ENCODE data around the gene EIF3C.
"Not testable (repeated sequence)": the region's sequence is repeated elsewhere in the genome, so short reads cannot be mapped to it uniquely, and the experiment has no call there.

The EIF3C gene, protein sequence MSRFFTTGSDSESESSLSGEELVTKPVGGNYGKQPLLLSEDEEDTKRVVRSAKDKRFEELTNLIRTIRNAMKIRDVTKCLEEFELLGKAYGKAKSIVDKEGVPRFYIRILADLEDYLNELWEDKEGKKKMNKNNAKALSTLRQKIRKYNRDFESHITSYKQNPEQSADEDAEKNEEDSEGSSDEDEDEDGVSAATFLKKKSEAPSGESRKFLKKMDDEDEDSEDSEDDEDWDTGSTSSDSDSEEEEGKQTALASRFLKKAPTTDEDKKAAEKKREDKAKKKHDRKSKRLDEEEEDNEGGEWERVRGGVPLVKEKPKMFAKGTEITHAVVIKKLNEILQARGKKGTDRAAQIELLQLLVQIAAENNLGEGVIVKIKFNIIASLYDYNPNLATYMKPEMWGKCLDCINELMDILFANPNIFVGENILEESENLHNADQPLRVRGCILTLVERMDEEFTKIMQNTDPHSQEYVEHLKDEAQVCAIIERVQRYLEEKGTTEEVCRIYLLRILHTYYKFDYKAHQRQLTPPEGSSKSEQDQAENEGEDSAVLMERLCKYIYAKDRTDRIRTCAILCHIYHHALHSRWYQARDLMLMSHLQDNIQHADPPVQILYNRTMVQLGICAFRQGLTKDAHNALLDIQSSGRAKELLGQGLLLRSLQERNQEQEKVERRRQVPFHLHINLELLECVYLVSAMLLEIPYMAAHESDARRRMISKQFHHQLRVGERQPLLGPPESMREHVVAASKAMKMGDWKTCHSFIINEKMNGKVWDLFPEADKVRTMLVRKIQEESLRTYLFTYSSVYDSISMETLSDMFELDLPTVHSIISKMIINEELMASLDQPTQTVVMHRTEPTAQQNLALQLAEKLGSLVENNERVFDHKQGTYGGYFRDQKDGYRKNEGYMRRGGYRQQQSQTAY

GRCh38 chr16:28711220-28712083 is at the start of gene EIF3C:
EIF3C (plus strand) TSS chr16:28711464; CDS start chr16:28711687, 223 bp downstream.
- not testable (repeated sequence) for DNase-seq (ENCODE audit: low read depth in 2 of 2)

DNA sequence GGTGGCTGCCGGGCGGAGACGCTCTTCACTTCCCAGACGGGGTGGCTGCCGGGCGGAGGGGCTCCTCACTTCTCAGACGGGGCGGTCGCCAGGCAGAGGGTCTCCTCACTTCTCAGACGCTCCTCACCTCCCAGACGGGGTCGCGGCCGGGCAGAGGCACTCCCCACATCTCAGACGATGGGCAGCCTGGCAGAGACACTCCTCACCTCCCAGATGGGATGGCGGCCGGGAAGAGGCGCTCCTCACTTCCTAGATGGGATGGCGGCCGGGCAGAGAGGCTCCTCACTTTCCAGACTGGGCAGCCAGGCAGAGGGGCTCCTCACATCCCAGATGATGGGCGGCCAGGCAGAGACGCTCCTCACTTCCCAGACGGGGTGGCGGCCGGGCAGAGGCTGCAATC is 45.0 kb upstream of the EIF3C start:
- DNase-seq (ENCODE audit: low read depth in 2 of 2) = not testable (repeated sequence)

GRCh38 chr16:28667480-28667879 is 43.8 kb upstream of the EIF3C start:
- DNase-seq (ENCODE audit: low read depth in 2 of 2) = not testable (repeated sequence)

DNA sequence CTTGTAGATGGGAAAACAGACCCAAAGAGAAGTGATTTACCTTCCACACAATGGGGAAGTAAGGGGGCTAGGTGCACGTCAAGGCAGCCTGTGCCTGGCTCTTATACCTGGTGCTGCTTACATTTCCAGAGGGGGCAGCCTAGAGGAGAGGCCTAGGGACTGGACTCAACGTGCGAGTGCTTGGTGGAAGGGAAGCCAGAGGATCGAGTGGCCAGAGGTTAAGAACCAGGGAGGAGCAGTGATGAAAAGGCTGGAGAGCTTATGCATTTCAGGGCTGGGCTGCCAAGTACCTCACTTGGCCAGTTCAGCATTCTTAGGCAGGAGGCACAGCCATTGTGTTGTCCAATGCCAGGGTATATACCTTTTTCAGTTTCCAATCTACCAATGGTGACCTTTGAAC is 43.1 kb upstream of the EIF3C start:
- DNase-seq (ENCODE audit: low read depth in 2 of 2) = not testable (repeated sequence)

GRCh38 chr16:28688327-28688952 is 22.8 kb upstream of the EIF3C start:
- DNase-seq (ENCODE audit: low read depth in 2 of 2) = not testable (repeated sequence)

- not testable (repeated sequence) for DNase-seq (ENCODE audit: low read depth in 2 of 2)
Observed at GRCh38 chr16:28689425-28689824, 21.8 kb upstream of the EIF3C start.

GRCh38 chr16:28691722-28692121 is 19.5 kb upstream of the EIF3C start:
- not testable (repeated sequence) for DNase-seq (ENCODE audit: low read depth in 2 of 2)

DNA sequence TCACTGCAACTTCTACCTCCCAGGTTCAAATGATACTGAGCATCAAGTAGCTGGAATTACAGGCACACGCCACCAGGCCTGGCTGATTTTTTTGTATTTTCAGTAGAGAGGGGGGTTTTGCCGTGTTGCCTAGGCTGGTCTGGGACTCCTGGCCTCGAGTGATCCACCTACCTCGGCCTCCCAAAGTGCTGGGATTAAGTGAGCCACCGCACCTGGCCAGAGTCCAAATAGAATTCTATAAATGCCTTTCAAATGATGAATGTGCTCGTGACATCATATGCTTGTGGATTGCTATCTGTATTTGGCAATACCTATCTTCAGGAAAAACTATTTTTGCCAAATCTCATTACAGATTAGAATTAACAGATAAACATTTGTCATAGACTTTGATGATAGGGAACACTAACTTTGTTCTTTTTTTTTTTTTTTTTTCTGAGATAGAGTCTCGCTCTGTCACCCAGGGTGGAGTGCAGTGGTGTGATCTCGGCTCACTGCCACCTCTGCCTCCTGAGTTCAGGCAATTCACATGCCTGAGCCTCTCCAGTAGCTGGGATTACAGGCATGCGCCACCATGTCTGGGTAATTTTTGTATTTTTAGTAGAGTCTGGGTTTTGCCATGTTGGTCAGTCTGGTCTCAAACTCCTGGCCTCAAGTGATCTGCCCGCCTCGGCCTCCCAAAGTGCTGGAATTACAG is 17.9 kb upstream of the EIF3C start:
- not testable (repeated sequence) for DNase-seq (ENCODE audit: low read depth in 2 of 2)

DNA sequence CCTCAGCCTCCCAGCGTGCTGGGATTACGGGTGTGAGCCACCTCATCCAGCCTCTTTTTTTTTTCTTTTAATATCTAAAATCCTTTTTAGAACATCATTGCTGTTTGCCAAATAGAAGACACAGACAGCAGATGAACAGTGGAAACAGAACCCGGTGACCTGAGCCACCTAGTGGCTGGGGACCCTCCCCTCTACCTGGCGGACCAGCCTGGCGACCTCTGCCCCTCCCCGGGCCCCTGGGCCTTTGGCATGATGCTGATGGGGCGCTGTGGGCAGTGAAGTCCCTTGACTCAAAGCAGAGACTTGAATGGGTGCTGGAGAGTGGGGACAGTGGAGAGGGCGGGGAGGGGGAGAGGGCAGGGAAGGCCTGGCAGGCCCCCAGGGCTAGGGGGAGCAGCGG is 11.5 kb upstream of the EIF3C start:
- not testable (repeated sequence) for DNase-seq (ENCODE audit: low read depth in 2 of 2)

DNA sequence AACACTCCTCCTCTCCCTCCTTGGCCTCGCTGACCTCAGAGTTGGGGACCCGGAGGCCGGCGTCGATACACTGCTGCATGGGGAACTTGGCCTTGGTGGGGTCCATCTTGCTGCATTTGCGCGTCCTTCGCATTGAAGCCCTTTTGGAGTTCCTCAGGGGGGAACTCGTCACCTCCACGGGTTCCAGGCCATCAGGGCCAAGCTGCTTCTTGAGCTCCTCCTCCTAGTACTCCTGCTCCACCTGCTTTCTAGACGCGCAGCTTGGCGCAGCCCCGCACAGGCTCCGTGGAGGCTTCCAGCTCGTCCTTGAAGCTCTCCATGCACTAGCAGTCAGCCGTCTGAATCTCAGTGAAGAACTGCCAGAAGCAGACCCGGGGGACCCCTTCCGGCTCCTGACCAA is 10.9 kb upstream of the EIF3C start:
- not testable (repeated sequence) for DNase-seq (ENCODE audit: low read depth in 2 of 2)

GRCh38 chr16:28701384-28701783 is 9.9 kb upstream of the EIF3C start:
- DNase-seq (ENCODE audit: low read depth in 2 of 2) = not testable (repeated sequence)

DNA sequence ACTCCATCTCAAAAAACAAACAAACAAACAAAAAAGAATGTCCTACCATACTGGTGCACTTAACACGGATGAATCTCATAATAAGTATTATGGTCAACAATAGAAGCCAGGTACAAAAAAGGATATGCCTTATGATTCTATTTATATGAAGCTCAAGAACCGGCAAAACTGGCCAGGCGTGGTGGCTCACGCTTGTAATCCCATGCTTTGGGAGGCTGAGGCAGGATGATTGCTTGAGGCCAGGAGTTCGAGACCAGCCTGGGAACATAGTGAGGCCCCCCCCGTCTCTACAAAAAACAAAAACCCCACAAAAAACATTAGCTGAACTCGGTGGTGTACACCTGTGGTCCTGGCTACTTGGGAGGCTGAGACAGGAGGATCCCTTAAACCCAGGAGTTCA is 7.0 kb upstream of the EIF3C start:
- DNase-seq (ENCODE audit: low read depth in 2 of 2) = not testable (repeated sequence)

GRCh38 chr16:28722852-28723650 is 11.8 kb downstream of the EIF3C start:
- DNase-seq (ENCODE audit: low read depth in 2 of 2) = not testable (repeated sequence)

DNA sequence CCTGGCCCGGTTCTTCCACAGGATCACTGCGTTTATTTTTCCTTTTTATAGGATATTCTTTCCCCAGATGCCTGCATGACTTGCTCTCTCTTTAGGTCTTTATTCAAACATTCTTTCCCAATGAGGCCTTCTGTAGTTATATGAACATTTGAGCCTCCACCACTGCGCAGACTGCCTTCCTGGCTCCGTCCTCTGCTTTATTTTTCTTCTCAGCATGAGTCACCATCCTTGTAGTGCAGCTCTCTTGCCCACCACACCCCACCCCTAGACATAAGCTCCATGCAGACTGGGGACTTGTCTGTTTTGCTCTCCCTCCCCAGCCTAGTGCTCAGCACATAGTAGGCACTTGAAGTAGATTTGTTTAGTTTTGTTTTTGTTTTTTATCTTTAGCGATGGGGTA is 20.0 kb downstream of the EIF3C start:
- not testable (repeated sequence) for DNase-seq (ENCODE audit: low read depth in 2 of 2)

- DNase-seq (ENCODE audit: low read depth in 2 of 2) = not testable (repeated sequence)
Observed at GRCh38 chr16:28732455-28733124, 21.3 kb downstream of the EIF3C start.

- not testable (repeated sequence) for DNase-seq (ENCODE audit: low read depth in 2 of 2)
Observed at GRCh38 chr16:28739787-28740186, 28.5 kb downstream of the EIF3C start.

GRCh38 chr16:28740631-28741030 is 29.4 kb downstream of the EIF3C start:
- DNase-seq (ENCODE audit: low read depth in 2 of 2) = not testable (repeated sequence)

DNA sequence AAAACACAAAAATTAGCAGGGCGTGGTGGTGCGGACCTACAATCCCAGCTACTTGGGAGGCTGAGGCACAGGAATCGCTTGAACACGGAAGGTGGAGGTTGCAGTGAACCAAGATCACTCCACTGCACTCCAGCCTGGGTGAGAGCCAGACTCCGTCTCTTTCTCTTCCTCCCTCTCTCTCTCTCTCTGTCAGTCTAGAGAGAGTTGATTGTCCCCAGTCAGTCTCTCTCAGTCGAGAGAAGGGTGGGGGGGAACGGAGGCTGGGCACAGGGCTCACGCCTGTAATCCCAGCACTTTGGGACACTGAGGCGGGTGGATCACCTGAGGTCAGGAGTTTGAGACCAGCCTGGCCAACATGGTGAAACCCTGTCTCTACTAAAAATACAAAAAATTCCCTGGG is 30.0 kb downstream of the EIF3C start:
- not testable (repeated sequence) for DNase-seq (ENCODE audit: low read depth in 2 of 2)

Measured in activated CD4-positive, alpha-beta T cell treated with anti-CD3 and anti-CD28 coated beads for 24 hours (primary cell).